ENCODE results near the gene PCBP3.

DNA sequence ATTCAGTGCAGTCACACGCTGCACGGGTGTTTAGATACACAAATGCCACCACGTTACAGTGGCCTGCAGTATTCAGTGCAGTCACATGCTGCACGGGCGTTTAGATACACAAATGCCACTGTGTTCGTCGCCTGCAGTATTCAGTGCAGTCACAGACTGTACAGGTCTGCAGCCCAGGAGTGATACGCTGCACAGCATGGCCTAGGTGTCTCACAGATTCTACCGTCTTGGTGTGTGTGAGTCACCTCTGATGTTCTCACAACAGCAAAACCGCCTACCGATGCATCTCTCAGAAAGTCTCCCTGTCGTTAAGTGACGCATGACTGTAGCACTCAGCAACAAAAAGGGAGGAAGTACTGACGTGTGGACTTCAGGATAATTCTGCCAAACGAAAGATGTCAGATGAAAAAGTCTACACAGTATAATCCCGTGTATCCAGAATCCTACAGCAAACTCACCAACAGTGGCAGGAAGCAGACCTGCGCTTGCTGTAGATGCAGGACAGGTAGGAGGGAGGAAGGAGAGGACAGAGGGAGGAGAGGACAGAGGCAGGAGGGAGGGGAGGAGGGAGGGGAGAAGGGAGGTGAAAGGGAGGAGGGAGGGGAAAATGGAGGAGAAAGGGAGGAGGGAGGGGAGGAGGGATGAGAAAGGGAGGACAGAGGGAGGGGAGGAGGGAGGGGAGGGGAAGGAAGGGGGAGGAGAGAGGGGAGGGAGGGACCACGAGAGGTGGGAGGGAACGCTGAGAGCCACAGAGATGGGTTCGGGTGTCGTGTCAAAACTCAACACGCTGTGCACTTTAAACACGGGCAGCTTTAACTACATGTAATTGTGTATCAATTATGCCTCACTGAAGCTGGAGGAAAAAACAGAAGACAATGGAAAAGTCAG is 36.3 kb upstream of the PCBP3 start:
- TF ChIP-seq, protein P1, sequence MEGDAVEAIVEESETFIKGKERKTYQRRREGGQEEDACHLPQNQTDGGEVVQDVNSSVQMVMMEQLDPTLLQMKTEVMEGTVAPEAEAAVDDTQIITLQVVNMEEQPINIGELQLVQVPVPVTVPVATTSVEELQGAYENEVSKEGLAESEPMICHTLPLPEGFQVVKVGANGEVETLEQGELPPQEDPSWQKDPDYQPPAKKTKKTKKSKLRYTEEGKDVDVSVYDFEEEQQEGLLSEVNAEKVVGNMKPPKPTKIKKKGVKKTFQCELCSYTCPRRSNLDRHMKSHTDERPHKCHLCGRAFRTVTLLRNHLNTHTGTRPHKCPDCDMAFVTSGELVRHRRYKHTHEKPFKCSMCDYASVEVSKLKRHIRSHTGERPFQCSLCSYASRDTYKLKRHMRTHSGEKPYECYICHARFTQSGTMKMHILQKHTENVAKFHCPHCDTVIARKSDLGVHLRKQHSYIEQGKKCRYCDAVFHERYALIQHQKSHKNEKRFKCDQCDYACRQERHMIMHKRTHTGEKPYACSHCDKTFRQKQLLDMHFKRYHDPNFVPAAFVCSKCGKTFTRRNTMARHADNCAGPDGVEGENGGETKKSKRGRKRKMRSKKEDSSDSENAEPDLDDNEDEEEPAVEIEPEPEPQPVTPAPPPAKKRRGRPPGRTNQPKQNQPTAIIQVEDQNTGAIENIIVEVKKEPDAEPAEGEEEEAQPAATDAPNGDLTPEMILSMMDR (conservative IDR thresholded peaks at IDR 0.05), result no peak
- no peak for TF ChIP-seq ZFX (IDR thresholded peaks at IDR 0.05)

Data from C4-2B (cell line).